22Rv1 (cell line): ENCODE data around the gene IL1RL2.

Experiments
- H3K27ac ChIP-seq: fragments of 450-650 bp; 2 replicates; pipeline ENCODE4 v1.5.1; 2017
- CTCF ChIP-seq: fragments of 450-650 bp; IDR thresholded peaks from 2 replicates; pipeline ENCODE4 v1.5.1; 2017; ENCODE audit warnings: mild to moderate bottlenecking
- ZFX ChIP-seq: fragments of 450-650 bp; IDR thresholded peaks from 2 replicates; pipeline ENCODE4 v1.6.1; 2017; ENCODE audit warnings: antibody characterized with exemption, borderline replicate concordance

IL1RL2 gene

GRCh38 chr2:102149243-102149642, 37.6 kb upstream of the IL1RL2 start:
- no peak overlapping the region for H3K27ac ChIP-seq
- TF ChIP-seq CTCF (no peak), ZFX (no peak)

- no peak for TF ChIP-seq CTCF
- no peak for TF ChIP-seq ZFX
- no peak overlapping the region for H3K27ac ChIP-seq
Observed at GRCh38 chr2:102149644-102150455, 37.0 kb upstream of the IL1RL2 start.

- no peak overlapping the region for H3K27ac ChIP-seq
- TF ChIP-seq ZFX = no peak
- TF ChIP-seq CTCF = no peak
Observed at GRCh38 chr2:102154364-102154763, 32.5 kb upstream of the IL1RL2 start.

- no peak overlapping the region for H3K27ac ChIP-seq
- TF ChIP-seq CTCF (no peak), ZFX (no peak)
Observed at GRCh38 chr2:102154946-102155702, 31.7 kb upstream of the IL1RL2 start.

GRCh38 chr2:102155703-102156515, 30.9 kb upstream of the IL1RL2 start:
- H3K27ac ChIP-seq = no peak overlapping the region
- TF ChIP-seq CTCF = no peak
- no peak for TF ChIP-seq ZFX

GRCh38 chr2:102158011-102158755, 28.6 kb upstream of the IL1RL2 start:
- TF ChIP-seq CTCF (no peak), ZFX (no peak)
- no peak overlapping the region for H3K27ac ChIP-seq
